GM23338 (cell line): Measurements from ENCODE around the gene CCDC137. TPM values are rescaled to one million over a fixed set of nuclear protein-coding genes. Genes with fewer than 3 reads are reported as not detected.

Source experiments
- EZH2 ChIP-seq: fragments of 200-600 bp; sonication (generic); IDR thresholded peaks from one replicate; pipeline ENCODE4 v1.8.0; 2017; ENCODE audit warnings: antibody characterized with exemption, mild to moderate bottlenecking, low read depth; ENCODE audit not compliant: unreplicated experiment
- NANOG ChIP-seq: IDR thresholded peaks from 2 replicates; pipeline ENCODE4 v1.6.1; 2016; ENCODE audit warnings: antibody characterized with exemption, borderline replicate concordance
- REST ChIP-seq: IDR thresholded peaks from one replicate; pipeline ENCODE4 v1.6.1; 2018; ENCODE audit warnings: antibody characterized with exemption; ENCODE audit not compliant: unreplicated experiment
- ZNF331 ChIP-seq: fragments of 250-450 bp; sonication (Bioruptor Pico); IDR thresholded peaks from 2 replicates; pipeline ENCODE4 v1.5.0; 2020; ENCODE audit warnings: low read depth, mild to moderate bottlenecking, moderate library complexity
- ZNF462 ChIP-seq: fragments of 250-450 bp; sonication (Bioruptor Pico); IDR thresholded peaks from 2 replicates; pipeline ENCODE4 v1.5.0; 2020; ENCODE audit warnings: mild to moderate bottlenecking, moderate library complexity
- polyA plus RNA-seq: library from polyadenylated mRNA; unstranded; fragments of >200 nt; fragmentation: Nextera tagmentation; extraction: Ambion mirVana; gene quantifications from 2 replicates; pipeline ENCODE4 v1.2.1, GENCODE V29; 2016
- total RNA-seq: library from RNA; depleted of rRNA; stranded (reverse); fragments of >200 nt; shearing (Covaris generic); gene quantifications from 2 replicates; pipeline ENCODE4 v1.2.3, GENCODE V29; 2014

CCDC137 gene
- total and polyA plus RNA-seq, 2 experiments from 2014 or later = 26.1 to 73.4 TPM

DNA sequence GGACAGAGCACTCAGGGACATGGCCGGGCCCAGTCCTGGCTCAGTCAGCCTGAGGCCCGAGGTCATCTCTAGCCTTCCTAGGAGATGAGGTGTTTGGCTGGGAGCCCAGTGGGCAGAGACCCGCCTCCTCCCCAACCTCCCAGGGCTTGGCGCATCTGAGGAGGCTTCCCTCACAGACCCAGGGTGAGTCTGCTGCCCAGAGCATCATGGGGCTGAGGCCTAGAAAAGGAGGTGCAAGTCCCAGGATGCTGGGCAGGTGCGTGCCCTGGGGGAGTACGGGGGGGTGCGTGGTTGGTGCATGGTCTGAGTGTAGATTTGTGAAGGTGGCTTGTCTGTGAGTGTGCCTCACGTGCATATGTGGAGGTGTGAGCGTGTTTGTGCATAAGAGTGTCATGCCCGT is 14.8 kb upstream of the CCDC137 start (continued):
- TF ChIP-seq ZNF462 (CRISPR knock-in tag) = no peak
- no peak for TF ChIP-seq NANOG
- no peak for TF ChIP-seq EZH2
- no peak for TF ChIP-seq ZNF331 (CRISPR knock-in tag)
- no peak for TF ChIP-seq REST
